Measurements from ENCODE around the gene TUBA3E.

- TF ChIP-seq YY1 (IDR thresholded peaks at IDR 0.05; ENCODE audit: insufficient read depth, insufficient read length) (no peak), ZNF274 (IDR thresholded peaks at IDR 0.05; ENCODE audit: low read depth, low read length) (no peak)
Measured at GRCh38 chr2:130183512-130184373, 14.5 kb downstream of the TUBA3E start.
